AG09319 (cell line): ENCODE data around the gene ITSN1.

Experiments
- DNase-seq: peaks from one replicate; pipeline ENCODE4 v3.0.0-alpha.2; 2010; ENCODE audit warnings: low read depth; ENCODE audit errors: extremely low read depth
- CTCF ChIP-seq: IDR thresholded peaks from 2 replicates; pipeline ENCODE4 v1.5.1; 2011; ENCODE audit warnings: low read depth, mild to moderate bottlenecking, inconsistent platforms, low read length, moderate library complexity

The ITSN1 gene

GRCh38 chr21:33654412-33654811 is 12.1 kb downstream of the ITSN1 start:
- no peak for TF ChIP-seq CTCF
- DNase-seq = no peak

- peak; percentile 34 for DNase-seq
- no peak for TF ChIP-seq CTCF
Measured at GRCh38 chr21:33655588-33656221, 13.4 kb downstream of the ITSN1 start.

DNA sequence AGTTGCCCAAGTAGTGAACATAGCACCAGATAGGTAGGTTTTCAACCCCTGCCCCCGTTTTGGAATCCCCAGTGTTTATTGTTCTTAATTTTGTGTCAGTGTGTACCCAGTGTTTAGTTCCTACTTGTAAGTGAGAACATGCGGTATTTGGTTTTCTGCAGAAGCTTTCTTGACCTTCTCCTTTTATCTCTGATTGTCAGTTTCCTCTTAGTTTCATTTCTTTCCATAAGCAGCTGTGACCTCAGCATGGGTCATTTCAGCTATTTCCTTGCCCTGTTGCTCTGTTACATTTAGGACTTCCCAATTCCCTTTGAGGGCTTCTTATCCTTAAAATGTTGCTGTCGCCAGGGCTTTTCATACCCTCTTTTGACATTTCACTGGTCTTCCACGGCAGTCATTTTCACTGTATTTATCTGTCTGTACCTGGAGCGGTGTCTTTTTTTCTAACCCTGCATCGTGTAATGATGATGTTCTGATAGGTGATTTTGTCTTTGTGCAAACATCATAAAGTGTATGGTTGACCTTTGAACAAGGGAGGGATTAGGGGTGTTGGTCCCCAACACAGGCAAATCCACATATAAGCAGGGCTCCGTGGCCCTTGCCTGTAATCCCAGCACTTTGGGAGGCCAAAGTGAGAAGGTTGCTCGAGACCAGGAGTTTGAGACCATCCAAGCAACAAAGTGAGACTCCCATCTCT is 15.0 kb downstream of the ITSN1 start:
- DNase-seq = no peak
- TF ChIP-seq CTCF = no peak

- no peak for TF ChIP-seq CTCF
Measured at GRCh38 chr21:33658919-33659567, 16.7 kb downstream of the ITSN1 start.

GRCh38 chr21:33659568-33659949 is 17.3 kb downstream of the ITSN1 start:
- TF ChIP-seq CTCF = no peak
- DNase-seq = no peak

More at GRCh38 chr21:33658919-33659567, 16.7 kb downstream of the ITSN1 start:
- no peak for DNase-seq

DNA sequence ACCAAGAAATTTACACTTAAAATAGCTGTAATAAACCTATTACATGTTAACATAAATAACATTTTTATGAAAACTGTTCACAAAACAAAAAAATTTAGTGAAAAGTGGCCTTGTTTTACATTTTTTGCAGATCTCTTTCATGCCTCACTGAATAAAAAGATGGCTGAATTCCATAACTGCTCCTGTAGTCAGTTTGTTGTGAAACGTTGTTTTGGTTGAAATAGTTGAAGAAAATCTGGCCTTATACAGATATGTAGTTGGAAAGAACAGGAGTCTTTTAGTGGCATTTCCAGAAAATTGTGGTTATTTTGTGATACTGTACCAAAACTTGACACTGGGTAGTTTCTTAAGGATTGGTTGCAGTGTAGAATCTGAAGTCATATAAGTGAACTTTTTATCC is 18.1 kb downstream of the ITSN1 start:
- no peak for DNase-seq
- no peak for TF ChIP-seq CTCF

GRCh38 chr21:33661146-33661545 is 18.8 kb downstream of the ITSN1 start:
- no peak for DNase-seq
- TF ChIP-seq CTCF = no peak
